ENCODE results near the gene USP5. TPM values are rescaled to one million over a fixed set of nuclear protein-coding genes. Genes with fewer than 3 reads are reported as not detected.
"Not testable (repeated sequence)": the region's sequence is repeated elsewhere in the genome, so short reads cannot be mapped to it uniquely, and the experiment has no call there.

The USP5 gene
- polyA plus RNA-seq, 5 donors, result 46.9 to 65.2 (median 53.2) TPM

GRCh38 chr12:6884539-6884938 lies 32.6 kb downstream of the USP5 start:
- no peak for DNase-seq

- DNase-seq, result not testable (repeated sequence)
Observed at GRCh38 chr12:6886206-6886999, 34.5 kb downstream of the USP5 start.

GRCh38 chr12:6887460-6887859 lies 35.5 kb downstream of the USP5 start:
- DNase-seq, result no peak

- no peak for DNase-seq
Observed at GRCh38 chr12:6888360-6888759, 36.4 kb downstream of the USP5 start.

GRCh38 chr12:6888794-6889193 lies 36.8 kb downstream of the USP5 start:
- DNase-seq, result not testable (repeated sequence)

- DNase-seq, result not testable (repeated sequence)
Observed at GRCh38 chr12:6889775-6890573, 38.0 kb downstream of the USP5 start.

GRCh38 chr12:6890789-6891645 lies 39.1 kb downstream of the USP5 start:
- DNase-seq, result peak; percentile 98

GRCh38 chr12:6891646-6892001 lies 39.7 kb downstream of the USP5 start:
- no peak for DNase-seq

- DNase-seq, result not testable (repeated sequence)
Observed at GRCh38 chr12:6892683-6893082, 40.7 kb downstream of the USP5 start.

GRCh38 chr12:6894321-6894720 lies 42.4 kb downstream of the USP5 start:
- DNase-seq, result no peak

- no peak for DNase-seq
Observed at GRCh38 chr12:6896846-6897435, 45.0 kb downstream of the USP5 start.

- no peak for DNase-seq
Observed at GRCh38 chr12:6899427-6899826, 47.5 kb downstream of the USP5 start.

GRCh38 chr12:6899837-6900519 lies 48.0 kb downstream of the USP5 start:
- DNase-seq, result peak; percentile 58 to 61

- DNase-seq, result no peak
Observed at GRCh38 chr12:6902448-6902847, 50.5 kb downstream of the USP5 start.

- no peak for DNase-seq
Observed at GRCh38 chr12:6903722-6904121, 51.8 kb downstream of the USP5 start.

GRCh38 chr12:6904280-6905276 lies 52.6 kb downstream of the USP5 start, which contains the start of gene LRRC23:
TSS of gene LRRC23 (plus strand) at chr12:6904822. CDS start at chr12:6905634, 812 bp downstream.
- DNase-seq, result peak; percentile 95 to 97

GRCh38 chr12:6905414-6906040 lies 53.6 kb downstream of the USP5 start:
- no peak for DNase-seq

- DNase-seq, result not testable (repeated sequence)
Observed at GRCh38 chr12:6908141-6908540, 56.2 kb downstream of the USP5 start.
